HL-60/S4 treated with retinoic acid at 250 ng/mL for 4 days and 3 days (cell line): ENCODE results near the gene RAB21.
"Not testable (repeated sequence)": the region's sequence is repeated elsewhere in the genome, so short reads cannot be mapped to it uniquely, and the experiment has no call there.

Experiments used
- in situ Hi-C: fragments of 300-500 bp; cut with MboI; formaldehyde crosslinking; loops from 2 replicates; pipeline ENCODE4 v1.7.0; 2022; ENCODE audit warnings: low sequenced_read_pairs

Gene RAB21

DNA sequence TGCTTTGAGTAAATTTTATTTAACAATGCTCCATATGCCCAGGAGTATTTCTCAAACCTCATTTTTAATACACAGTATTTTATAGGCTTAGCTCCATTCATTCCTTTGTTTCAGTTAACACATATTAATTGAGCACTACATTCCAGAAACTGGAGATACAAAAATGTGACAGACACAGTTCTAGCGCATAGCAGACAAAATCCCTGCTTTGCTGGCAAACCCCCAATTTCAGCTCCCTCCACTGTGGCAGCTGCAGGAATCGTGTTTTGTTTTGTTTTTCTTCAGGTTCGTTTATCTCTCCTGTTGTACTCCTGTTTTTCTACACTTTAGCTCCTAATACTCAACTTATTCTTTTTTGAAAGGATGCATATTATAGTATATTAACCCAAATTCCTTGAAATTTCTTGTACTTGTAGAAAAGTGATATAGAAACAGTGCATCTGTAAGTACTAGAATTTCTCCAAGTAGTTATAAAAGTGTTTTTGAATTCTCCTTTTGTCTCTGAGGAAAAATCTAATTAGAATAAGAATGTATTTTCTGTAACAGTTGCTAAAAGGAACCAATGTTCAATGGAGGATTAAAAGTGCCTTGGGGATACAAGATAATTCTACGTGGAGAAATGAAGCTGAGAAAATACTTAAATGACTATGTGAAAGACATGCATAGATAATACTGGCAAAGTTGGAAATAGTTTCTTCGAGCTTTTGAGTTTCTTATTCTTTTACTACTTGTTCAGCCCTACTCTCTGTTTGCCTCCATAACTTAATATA, 6.4 kb upstream of the RAB21 start:
- in situ Hi-C loops = loop anchor here (25.0 kb wide), 1 partner anchor 336 kb away; no protein-coding TSS in a partner anchor

DNA sequence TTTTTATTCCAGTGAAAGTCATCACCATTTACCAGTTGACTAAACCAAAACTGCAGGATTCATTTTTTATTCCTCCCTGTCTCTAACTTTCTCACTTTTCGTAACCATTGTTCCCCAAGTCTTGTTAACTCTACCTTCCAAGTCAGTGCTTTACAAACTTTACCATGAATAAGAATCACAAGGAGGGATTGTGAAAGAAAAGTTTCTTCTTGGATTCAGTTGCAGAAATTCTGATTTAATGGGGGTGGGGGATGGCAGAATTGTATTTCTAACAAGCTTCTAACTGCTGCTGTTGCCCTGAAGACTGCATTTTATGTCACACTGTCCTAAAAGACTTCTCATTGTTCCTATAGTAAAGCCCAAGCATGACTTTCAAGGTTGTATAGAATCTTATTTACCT, 5.0 kb upstream of the RAB21 start:
- in situ Hi-C loops = loop anchor here (25.0 kb wide), 1 partner anchor 337 kb away; no protein-coding TSS in a partner anchor

- in situ Hi-C loops = no loop called here
Observed at GRCh38 chr12:71752891-71753290, 1.8 kb upstream of the RAB21 start.

DNA sequence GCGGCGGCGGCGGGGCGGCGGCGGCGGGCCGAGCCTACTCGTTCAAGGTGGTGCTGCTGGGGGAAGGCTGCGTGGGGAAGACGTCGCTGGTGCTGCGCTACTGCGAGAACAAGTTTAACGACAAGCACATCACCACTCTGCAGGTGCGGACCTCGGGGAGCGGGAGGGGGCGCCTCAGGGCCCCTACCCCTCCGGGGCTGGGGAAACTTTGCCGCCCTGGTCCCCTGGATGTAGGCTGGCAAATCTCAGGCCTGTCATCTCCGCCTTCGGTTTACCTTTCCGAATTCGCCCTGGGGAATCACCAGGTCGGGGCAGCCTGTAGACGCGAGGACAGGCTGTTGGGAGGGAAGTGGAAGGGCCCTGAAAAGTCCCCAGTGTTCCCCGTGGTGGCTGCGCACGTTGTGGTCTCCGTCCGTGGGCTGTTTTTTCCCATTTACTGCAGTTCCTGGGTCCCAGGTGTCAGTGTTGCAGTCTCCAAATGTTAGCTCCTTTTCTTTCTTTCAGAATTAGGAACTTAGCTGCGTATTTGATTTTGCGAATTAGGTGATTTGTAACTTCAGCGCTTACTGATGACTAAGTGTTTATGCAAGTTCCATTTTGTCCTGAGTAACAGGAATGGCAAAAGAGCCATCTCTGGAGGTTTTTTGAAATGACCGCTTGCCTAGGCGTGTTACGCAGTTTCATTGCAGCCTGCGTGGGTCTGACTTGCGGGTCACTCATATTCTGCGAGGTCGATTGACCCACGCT, 656 bp downstream of the RAB21 start:
- in situ Hi-C loops = no loop called here

DNA sequence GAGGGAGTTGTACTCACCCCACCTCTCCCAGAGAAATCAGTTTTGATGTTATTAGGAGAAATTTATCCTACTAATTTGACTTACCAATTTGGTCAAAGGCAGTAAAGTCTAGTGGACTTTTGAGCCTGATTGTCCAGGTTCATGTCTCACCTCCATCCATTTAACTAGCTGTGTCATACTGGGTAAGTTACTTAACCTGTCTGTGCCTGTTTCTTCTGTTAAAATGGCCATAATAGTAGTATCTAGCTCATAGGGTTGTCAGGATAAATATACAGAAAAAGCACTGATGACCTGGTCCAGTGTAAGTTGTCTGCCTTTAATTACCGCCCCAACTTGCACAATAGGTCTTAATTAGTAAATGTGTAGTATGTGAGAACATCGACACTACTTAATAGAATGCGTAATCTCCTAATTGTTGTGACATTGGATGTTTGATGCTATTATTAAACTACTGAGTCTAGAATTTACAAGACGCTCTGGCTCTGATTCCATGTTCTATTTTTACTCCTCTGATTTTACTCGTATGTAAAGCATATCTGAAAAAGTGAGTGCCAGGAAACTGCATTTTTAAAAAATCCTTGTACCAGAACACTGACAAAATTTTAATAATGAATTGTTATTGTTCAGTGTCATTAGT, 1.5 kb downstream of the RAB21 start:
- in situ Hi-C loops = no loop called here

DNA sequence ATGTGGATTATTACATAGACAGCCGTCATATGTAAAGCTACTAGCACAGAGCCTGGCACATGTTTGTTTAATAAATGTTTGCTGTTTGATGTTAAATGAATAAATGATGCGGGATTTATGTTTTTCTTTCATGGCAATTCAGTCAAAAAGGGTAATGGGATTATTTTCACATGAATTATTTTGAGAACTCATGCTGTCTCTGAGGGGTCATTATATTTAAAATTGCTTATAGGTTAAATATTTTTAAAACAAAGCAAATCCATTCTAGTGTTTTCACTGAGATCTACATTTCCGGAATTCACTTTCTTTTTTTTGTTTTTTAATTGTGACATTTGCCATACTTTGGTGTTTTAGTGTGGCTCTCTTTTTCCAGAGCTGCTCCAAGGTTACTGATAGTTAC, 5.3 kb downstream of the RAB21 start:
- in situ Hi-C loops = no loop called here

DNA sequence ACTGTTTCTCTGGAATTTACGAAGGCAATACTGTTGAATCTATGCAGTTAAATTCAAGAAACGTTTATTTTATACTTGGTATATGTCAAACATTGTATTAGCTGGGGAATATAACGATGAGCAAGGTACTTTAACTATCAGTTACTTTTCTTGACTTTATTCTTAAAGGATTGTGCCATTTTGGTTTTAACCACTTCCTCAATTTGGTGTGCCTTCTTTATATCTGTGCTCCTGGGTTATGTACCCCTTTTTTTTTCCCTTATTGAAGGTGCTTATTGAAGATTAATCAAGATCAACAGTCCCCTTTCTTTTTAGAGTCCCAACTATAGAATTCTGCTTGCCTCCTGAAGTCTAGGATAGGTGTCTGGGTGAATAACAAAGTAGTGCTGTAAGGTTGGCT, 5.8 kb downstream of the RAB21 start:
- in situ Hi-C loops = no loop called here

DNA sequence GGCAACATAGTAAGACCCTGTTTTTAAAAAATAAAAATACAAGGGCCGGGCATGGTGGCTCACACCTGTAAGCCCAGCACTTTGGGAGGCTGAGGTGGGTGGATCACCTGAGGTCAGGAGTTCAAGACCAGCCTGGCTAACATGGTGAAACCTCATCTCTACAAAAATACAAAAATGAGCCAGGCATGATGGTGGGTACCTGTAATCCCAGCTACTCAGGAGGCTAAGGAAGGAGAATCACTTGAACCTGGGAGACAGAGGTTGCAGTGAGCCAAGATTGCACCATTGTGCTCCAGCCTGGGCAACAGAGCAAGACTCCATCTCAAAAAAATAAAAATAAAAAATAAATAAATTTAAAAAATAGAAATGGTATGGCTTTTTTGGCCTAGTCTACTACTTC, 6.7 kb downstream of the RAB21 start:
- in situ Hi-C loops = not testable (repeated sequence)

- in situ Hi-C loops = no loop called here
Observed at GRCh38 chr12:71763677-71764379, 9.2 kb downstream of the RAB21 start.

- in situ Hi-C loops = no loop called here
Observed at GRCh38 chr12:71764587-71765321, 10.1 kb downstream of the RAB21 start.

- in situ Hi-C loops = no loop called here
Observed at GRCh38 chr12:71766202-71766601, 11.5 kb downstream of the RAB21 start.

GRCh38 chr12:71767183-71767582, 12.5 kb downstream of the RAB21 start:
- in situ Hi-C loops = no loop called here

- in situ Hi-C loops = no loop called here
Observed at GRCh38 chr12:71768900-71769299, 14.2 kb downstream of the RAB21 start.

GRCh38 chr12:71771069-71771468, 16.4 kb downstream of the RAB21 start:
- in situ Hi-C loops = no loop called here

GRCh38 chr12:71772735-71773134, 18.1 kb downstream of the RAB21 start:
- in situ Hi-C loops = no loop called here

DNA sequence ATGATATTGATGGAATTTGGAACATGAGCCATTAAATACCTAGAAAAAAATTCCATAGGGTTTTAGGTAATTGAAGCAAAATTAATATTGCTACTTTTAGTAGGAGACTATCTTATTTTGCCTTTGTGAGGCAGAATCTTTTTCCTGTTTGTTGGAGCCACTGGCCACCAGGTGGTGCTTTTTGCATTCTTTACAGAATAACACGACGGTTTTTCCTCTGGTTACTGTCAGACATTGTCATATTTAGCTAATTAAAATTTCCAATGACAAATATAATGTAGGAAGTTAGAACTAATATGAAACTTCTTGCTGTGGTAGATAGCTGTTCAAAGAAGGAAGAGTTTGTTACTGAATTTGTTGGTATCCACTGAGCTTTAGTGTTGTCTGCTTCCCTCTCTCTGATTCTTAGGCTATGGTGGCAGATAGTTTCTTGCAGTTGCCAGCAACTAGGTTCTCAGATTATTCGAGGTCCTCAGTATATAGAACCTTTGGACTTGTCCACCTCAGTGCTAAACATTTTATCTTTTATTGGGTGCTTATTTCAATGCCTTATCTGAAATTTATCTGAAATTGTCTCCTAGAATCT, 25.7 kb downstream of the RAB21 start:
- in situ Hi-C loops = no loop called here

GRCh38 chr12:71782017-71782416, 27.4 kb downstream of the RAB21 start:
- in situ Hi-C loops = no loop called here

DNA sequence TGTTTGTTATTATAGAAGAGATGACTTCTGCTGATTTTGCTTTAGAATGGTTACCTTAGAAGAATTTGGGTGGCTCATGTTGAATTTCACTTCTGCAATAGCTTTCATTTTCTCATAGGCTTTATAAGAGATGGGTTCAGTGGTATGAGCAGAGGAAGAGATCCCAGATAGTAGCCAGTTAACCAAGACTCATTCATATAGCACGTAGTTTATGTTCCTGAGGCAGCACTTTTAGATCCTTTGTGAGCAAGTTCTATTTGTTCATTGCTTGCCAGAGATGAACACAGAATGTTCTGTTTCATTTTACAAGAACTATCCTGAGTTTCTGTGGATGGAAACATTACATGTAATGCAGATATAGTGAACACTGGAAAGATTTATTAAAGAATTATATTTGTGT, 32.2 kb downstream of the RAB21 start:
- in situ Hi-C loops = no loop called here

GRCh38 chr12:71787580-71787979, 32.9 kb downstream of the RAB21 start:
- in situ Hi-C loops = no loop called here

- in situ Hi-C loops = no loop called here
Observed at GRCh38 chr12:71790331-71790730, 35.7 kb downstream of the RAB21 start.
